ENCODE measurements around the gene ACER1. TPM values are rescaled to one million over a fixed set of nuclear protein-coding genes. Genes with fewer than 3 reads are reported as not detected.

Gene ACER1
- total RNA-seq, 2 donors from 2014 or later = not detected

DNA sequence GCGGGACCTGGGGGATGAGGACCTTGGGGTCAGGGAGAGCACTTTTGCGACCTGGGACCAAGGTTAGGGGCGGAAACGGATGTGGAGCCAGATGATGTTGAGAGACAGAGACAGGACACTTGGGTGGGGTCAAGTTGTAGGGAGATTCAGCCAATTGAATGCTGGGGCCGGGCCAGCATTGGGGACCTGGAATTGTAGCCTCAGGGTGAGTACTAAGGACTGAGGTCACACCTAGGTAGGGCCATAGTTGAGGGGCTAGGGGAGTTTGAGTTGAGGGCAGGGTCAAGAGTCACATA, 40.3 kb upstream of the ACER1 start:
- ATAC-seq (ENCODE audit: insufficient number of reproducible peaks, low FRiP score, low read depth) = no peak

GRCh38 chr19:6373096-6373812, 39.8 kb upstream of the ACER1 start:
- H3K9me3 ChIP-seq = no peaks in the 10 kb centered on the region
- H3K4me1 ChIP-seq (ENCODE audit: control insufficient read depth in 1 of 2, low read depth in 2 of 2) = peaks cover 5 to 19% of the 10 kb centered on the region in 2 donors
- peak overlapping the region; percentile 100 for H3K4me3 ChIP-seq
- peak; percentile 96 for DNase-seq (ENCODE audit: low spot score)
- no peaks in the 10 kb centered on the region for H3K27me3 ChIP-seq (replicated peaks; ENCODE audit: insufficient read depth)
- peaks cover 12% of the 10 kb centered on the region for H3K36me3 ChIP-seq
- ATAC-seq (ENCODE audit: insufficient number of reproducible peaks, low FRiP score, low read depth) = peak; percentile 78
- TF ChIP-seq, protein P1, sequence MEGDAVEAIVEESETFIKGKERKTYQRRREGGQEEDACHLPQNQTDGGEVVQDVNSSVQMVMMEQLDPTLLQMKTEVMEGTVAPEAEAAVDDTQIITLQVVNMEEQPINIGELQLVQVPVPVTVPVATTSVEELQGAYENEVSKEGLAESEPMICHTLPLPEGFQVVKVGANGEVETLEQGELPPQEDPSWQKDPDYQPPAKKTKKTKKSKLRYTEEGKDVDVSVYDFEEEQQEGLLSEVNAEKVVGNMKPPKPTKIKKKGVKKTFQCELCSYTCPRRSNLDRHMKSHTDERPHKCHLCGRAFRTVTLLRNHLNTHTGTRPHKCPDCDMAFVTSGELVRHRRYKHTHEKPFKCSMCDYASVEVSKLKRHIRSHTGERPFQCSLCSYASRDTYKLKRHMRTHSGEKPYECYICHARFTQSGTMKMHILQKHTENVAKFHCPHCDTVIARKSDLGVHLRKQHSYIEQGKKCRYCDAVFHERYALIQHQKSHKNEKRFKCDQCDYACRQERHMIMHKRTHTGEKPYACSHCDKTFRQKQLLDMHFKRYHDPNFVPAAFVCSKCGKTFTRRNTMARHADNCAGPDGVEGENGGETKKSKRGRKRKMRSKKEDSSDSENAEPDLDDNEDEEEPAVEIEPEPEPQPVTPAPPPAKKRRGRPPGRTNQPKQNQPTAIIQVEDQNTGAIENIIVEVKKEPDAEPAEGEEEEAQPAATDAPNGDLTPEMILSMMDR (IDR thresholded peaks at IDR 0.05) = no peak
- H3K27ac ChIP-seq = peak overlapping the region; percentile 98 to 100

More for the DNA sequence above, 40.3 kb upstream of the ACER1 start:
- H3K36me3 ChIP-seq = peaks cover 7% of the 10 kb centered on the region
- H3K4me1 ChIP-seq (ENCODE audit: control insufficient read depth in 1 of 2, low read depth in 2 of 2) = peaks cover 5 to 22% of the 10 kb centered on the region in 2 donors
- peak overlapping the region; percentile 10 to 58 for H3K27ac ChIP-seq
- DNase-seq (ENCODE audit: low spot score) = no peak
- H3K4me3 ChIP-seq = peak overlapping the region; percentile 100
- H3K9me3 ChIP-seq = no peaks in the 10 kb centered on the region
- no peaks in the 10 kb centered on the region for H3K27me3 ChIP-seq (replicated peaks; ENCODE audit: insufficient read depth)
- TF ChIP-seq, protein P1 (IDR thresholded peaks at IDR 0.05) = no peak

DNA sequence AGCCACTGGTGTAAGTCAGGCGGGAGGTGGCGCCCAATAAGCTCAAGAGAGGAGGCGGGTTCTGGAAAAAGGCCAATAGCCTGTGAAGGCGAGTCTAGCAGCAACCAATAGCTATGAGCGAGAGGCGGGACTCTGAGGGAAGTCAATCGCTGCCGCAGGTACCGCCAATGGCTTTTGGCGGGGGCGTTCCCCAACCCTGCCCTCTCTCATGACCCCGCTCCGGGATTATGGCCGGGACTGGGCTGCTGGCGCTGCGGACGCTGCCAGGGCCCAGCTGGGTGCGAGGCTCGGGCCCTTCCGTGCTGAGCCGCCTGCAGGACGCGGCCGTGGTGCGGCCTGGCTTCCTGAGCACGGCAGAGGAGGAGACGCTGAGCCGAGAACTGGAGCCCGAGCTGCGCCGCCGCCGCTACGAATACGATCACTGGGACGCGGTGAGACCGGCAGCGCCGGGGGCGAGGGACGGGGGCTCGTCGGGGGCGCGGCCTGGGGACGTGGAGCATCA, 39.2 kb upstream of the ACER1 start, which contains the start of gene ALKBH7:
TSS of gene ALKBH7 (plus strand) at position 201 of the 502 bp plus-strand sequence. CDS start at position 228, 27 bp downstream.
- Histone ChIP-seq H3K36me3 (peaks cover 18% of the 10 kb centered on the region), H3K4me3 (peak within 1 kb of the TSS; percentile 100), H3K9me3 (no peaks in the 10 kb centered on the region), H3K27me3 (replicated peaks; ENCODE audit: insufficient read depth) (no peaks in the 10 kb centered on the region), H3K4me1 (ENCODE audit: control insufficient read depth in 1 of 2, low read depth in 2 of 2) (peaks cover 5 to 13% of the 10 kb centered on the region in 2 donors), H3K27ac (peak within 1 kb of the TSS; percentile 98 to 100)
- DNase-seq (ENCODE audit: low spot score) (peak; percentile 100), ATAC-seq (ENCODE audit: insufficient number of reproducible peaks, low FRiP score, low read depth) (peak; percentile 88)
- TF ChIP-seq, protein P1 (IDR thresholded peaks at IDR 0.05) = no peak

DNA sequence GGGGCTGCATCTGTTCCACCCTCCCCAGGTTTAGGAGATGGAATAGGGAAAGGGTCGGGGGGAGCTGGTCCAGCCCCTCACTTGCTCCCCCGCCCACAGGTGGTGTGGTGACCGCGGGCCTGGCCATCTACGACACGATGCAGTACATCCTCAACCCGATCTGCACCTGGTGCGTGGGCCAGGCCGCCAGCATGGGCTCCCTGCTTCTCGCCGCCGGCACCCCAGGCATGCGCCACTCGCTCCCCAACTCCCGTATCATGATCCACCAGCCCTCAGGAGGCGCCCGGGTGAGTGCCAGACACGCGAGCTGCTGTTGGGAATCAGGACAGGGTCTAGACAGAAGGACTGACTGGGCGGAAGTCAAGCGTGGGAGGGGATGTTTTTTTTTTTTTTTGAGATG, 30.9 kb upstream of the ACER1 start:
- ATAC-seq (ENCODE audit: insufficient number of reproducible peaks, low FRiP score, low read depth) = no peak
- TF ChIP-seq, protein P1 (IDR thresholded peaks at IDR 0.05) = no peak

DNA sequence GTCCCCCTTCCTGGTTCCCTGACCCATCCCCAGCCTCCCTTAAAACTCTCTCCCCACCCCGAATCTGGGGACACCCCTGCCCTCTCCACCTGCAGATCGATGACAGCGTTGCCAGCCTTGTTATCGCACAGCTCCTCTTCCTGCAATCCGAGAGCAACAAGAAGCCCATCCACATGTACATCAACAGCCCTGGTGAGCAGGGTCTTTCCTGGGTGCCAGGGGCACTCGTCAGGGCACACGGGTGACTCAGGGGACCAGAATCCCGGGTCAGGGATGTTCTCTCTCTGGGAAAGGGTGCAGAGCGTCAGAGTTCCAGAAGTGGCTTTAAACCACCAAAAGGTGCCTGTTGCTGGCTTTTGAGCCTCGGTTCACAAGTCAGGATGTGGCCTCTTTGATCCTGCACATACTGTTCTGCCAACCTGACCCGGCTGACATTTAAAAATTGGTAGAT, 29.0 kb upstream of the ACER1 start:
- Histone ChIP-seq H3K4me3 (peak overlapping the region; percentile 84), H3K36me3 (peaks cover 13% of the 10 kb centered on the region), H3K27ac (peak overlapping the region; percentile 72 to 81), H3K4me1 (ENCODE audit: control insufficient read depth in 1 of 2, low read depth in 2 of 2) (peaks cover 8 to 10% of the 10 kb centered on the region in 2 donors), H3K9me3 (no peaks in the 10 kb centered on the region), H3K27me3 (replicated peaks; ENCODE audit: insufficient read depth) (no peaks in the 10 kb centered on the region)
- DNase-seq (ENCODE audit: low spot score) (no peak), ATAC-seq (ENCODE audit: insufficient number of reproducible peaks, low FRiP score, low read depth) (no peak)
- TF ChIP-seq, protein P1 (IDR thresholded peaks at IDR 0.05) = no peak

More for the DNA sequence above, 30.9 kb upstream of the ACER1 start:
- peaks cover 8 to 10% of the 10 kb centered on the region in 2 donors for H3K4me1 ChIP-seq (ENCODE audit: control insufficient read depth in 1 of 2, low read depth in 2 of 2)
- H3K27me3 ChIP-seq (replicated peaks; ENCODE audit: insufficient read depth) = no peaks in the 10 kb centered on the region
- no peak overlapping the region for H3K4me3 ChIP-seq
- H3K36me3 ChIP-seq = peaks cover 33% of the 10 kb centered on the region
- DNase-seq (ENCODE audit: low spot score) = no peak
- no peak overlapping the region for H3K27ac ChIP-seq
- H3K9me3 ChIP-seq = no peaks in the 10 kb centered on the region
